Psoas muscle (tissue), 8 donors: Measurements from ENCODE around the gene ESRRA. TPM values are rescaled to one million over a fixed set of nuclear protein-coding genes. Genes with fewer than 3 reads are reported as not detected.
A peak's percentile ranks its signal among the peaks of the same experiment; 100 is the strongest.

ENCODE experiments used
- ATAC-seq, 4 donors: fragments of 200-7000 bp; cut with Tn5 transposase; one replicate each; pipeline ENCODE4 v1.9.1; 2020; ENCODE audit warnings: moderate library complexity in 3 of 4, mild to moderate bottlenecking in 2 of 4
- DNase-seq, 2 donors: peaks; one replicate each; pipeline ENCODE4 v3.0.0-alpha.2; 2020
- H3K27ac ChIP-seq: fragments of 200-600 bp; one replicate; pipeline ENCODE4 v1.8.0; 2022
- H3K27me3 ChIP-seq, 3 donors: fragments of 200-600 bp in 1 of 3; one replicate each; pipeline versions ENCODE4 v1.6.1 to v1.8.0; 2013 to 2022; ENCODE audit warnings: low read length in 2 of 3, mild to moderate bottlenecking in 2 of 3, moderate library complexity in 1 of 3; ENCODE audit not compliant: insufficient read depth in 3 of 3
- H3K36me3 ChIP-seq, 2 donors: fragments of 200-600 bp in 1 of 2; one replicate each; pipeline versions ENCODE4 v1.6.1 to v1.8.0; 2013 to 2022; ENCODE audit warnings: low read depth in 1 of 2, mild to moderate bottlenecking in 1 of 2, moderate library complexity in 1 of 2; ENCODE audit not compliant: insufficient read depth in 1 of 2
- H3K4me1 ChIP-seq: fragments of 200-600 bp; one replicate; pipeline ENCODE4 v1.8.0; 2022
- H3K4me3 ChIP-seq: fragments of 200-600 bp; one replicate; pipeline ENCODE4 v1.8.0; 2022; ENCODE audit warnings: mild to moderate bottlenecking
- H3K9me3 ChIP-seq: fragments of 200-600 bp; one replicate; pipeline ENCODE4 v1.8.0; 2022
- WGBS, 3 donors: extraction: QIAGEN DNeasy Blood & Tissue Kit; methylation state at CpG; one replicate each; pipeline versions ENCODE4 v1.1.6 to v1.1.7; 2013; 5-methylcytosine and 5-hydroxymethylcytosine counted together
- intact Hi-C, 2 donors: fragments of 100-400 bp; cut with DNase I; formaldehyde crosslinking; loops; one replicate each; pipeline versions ENCODE4 v1.11.0 to v1.14.2; 2022
- polyA plus RNA-seq, 3 donors: library from polyadenylated mRNA; stranded (reverse); fragments of 200-250 nt; gene quantifications; one replicate each; pipeline ENCODE4 v1.2.3, GENCODE V29; 2013
- total RNA-seq, 4 donors: library from RNA; stranded (reverse); fragmentation: NEBNext Ultra II Directional in 2 of 4; extraction: Animal tissue kit (Norgen Biotek cat#: 25700) in 2 of 4; gene quantifications; one replicate each; pipeline versions ENCODE4 v1.2.1 to v1.2.4, GENCODE V29; 2021 to 2023
- TF ChIP-seq, protein P1 (sequence below): fragments of 200-600 bp; IDR thresholded peaks from one replicate; pipeline ENCODE4 v1.8.0; 2022; ENCODE audit warnings: antibody characterized with exemption
- donor health status: healthy with polysubstance abuse.
- donor health status: DM: no; HTN: no; CAD: no; lungs with moderate emphysema.
- donor health status: Bipolar disorder and iron deficiency.
- donor health status: healthy.
- donor health status: DM: yes; HTN: yes; CAD: no.
- donor health status: DM: no; HTN: no; CAD: no.
- donor health status: DM: no; HTN: no; CAD: no.
- donor health status: DM: yes; HTN: yes; CAD: no.

ESRRA gene
- total and polyA plus RNA-seq, 7 donors: 104 to 362 (median 261) TPM

DNA sequence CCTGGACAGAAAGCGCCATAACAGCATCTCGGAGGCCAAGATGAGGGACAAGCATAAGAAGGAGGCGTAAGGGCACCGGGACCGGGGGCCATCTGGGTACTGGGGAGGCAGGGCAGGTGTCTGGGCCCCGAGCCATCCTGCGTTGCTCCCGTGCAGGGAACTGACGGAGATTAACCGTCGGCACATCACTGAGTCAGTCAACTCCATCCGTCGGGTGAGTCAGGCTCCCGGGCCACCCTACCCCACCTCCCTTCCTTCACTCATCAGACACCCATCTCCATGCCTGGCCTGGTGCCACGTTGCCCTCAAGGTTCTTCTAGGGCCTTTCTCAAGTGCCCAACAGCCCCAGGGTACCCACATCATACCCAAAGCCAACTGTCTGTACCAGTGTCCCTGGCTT is 39.0 kb upstream of the ESRRA start:
- H3K36me3 ChIP-seq: peaks cover 3 to 46% of the 10 kb centered on the region in 2 donors
- intact Hi-C loops: loop anchor here in 1 of 2 donors (5.0 kb wide), 1 partner anchor 64 kb away; no protein-coding TSS in a partner anchor
- TF ChIP-seq, protein P1, sequence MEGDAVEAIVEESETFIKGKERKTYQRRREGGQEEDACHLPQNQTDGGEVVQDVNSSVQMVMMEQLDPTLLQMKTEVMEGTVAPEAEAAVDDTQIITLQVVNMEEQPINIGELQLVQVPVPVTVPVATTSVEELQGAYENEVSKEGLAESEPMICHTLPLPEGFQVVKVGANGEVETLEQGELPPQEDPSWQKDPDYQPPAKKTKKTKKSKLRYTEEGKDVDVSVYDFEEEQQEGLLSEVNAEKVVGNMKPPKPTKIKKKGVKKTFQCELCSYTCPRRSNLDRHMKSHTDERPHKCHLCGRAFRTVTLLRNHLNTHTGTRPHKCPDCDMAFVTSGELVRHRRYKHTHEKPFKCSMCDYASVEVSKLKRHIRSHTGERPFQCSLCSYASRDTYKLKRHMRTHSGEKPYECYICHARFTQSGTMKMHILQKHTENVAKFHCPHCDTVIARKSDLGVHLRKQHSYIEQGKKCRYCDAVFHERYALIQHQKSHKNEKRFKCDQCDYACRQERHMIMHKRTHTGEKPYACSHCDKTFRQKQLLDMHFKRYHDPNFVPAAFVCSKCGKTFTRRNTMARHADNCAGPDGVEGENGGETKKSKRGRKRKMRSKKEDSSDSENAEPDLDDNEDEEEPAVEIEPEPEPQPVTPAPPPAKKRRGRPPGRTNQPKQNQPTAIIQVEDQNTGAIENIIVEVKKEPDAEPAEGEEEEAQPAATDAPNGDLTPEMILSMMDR: no peak
- H3K27ac ChIP-seq: no peak overlapping the region
- H3K9me3 ChIP-seq: no peaks in the 10 kb centered on the region
- H3K4me1 ChIP-seq: peaks cover 14% of the 10 kb centered on the region
- WGBS, 3 donors: 69 to 87% (median 81%) methylated on average over 15 of the region's 15 CpGs
- H3K27me3 ChIP-seq: no peaks in the 10 kb centered on the region
- DNase-seq (peak in 1 of 2 donors; percentile 63), ATAC-seq (no peak)
- no peak overlapping the region for H3K4me3 ChIP-seq

DNA sequence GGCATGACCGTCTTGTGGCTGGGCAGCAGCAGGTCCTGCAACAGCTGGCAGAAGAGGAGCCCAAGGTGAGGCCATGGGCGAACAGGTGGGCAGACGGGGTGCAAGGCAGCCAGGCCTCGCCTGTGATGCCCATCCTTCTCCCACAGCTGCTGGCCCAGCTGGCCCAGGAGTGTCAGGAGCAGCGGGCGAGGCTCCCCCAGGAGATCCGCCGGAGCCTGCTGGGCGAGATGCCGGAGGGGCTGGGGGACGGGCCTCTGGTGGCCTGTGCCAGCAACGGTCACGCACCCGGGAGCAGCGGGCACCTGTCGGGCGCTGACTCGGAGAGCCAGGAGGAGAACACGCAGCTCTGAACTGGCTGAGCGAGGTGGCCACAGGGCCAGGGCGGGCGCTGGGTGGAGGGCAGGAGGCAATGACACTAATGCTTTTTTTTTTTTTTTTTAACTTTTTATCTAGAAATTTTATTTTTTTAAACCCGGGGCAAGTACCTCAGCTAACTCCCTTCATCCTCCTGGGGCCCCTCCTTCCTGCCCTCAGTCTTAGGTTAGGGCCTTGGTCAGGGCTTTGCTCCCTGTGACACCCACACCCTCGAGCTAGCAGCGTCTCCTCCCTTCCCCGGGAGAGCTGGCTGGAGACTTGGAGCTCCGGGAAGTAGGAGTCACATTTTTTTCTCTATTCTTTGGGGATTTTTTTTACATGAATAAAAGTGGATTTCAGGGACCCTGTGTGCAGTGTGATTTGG is 37.9 kb upstream of the ESRRA start:
- peaks cover 20% of the 10 kb centered on the region for H3K4me1 ChIP-seq
- no peaks in the 10 kb centered on the region for H3K9me3 ChIP-seq
- H3K4me3 ChIP-seq: no peak overlapping the region
- H3K27me3 ChIP-seq: no peaks in the 10 kb centered on the region
- H3K27ac ChIP-seq: peak overlapping the region; percentile 93
- peak in 1 of 2 donors; percentile 60 for DNase-seq
- H3K36me3 ChIP-seq: peaks cover 3 to 38% of the 10 kb centered on the region in 2 donors
- TF ChIP-seq, protein P1: no peak
- intact Hi-C loops: loop anchor here in 1 of 2 donors (5.0 kb wide), 1 partner anchor 65 kb away; no protein-coding TSS in a partner anchor
- WGBS, 3 donors: 64 to 75% (median 68%) methylated on average over 23 to 27 of the region's 27 CpGs
- no peak for ATAC-seq

DNA sequence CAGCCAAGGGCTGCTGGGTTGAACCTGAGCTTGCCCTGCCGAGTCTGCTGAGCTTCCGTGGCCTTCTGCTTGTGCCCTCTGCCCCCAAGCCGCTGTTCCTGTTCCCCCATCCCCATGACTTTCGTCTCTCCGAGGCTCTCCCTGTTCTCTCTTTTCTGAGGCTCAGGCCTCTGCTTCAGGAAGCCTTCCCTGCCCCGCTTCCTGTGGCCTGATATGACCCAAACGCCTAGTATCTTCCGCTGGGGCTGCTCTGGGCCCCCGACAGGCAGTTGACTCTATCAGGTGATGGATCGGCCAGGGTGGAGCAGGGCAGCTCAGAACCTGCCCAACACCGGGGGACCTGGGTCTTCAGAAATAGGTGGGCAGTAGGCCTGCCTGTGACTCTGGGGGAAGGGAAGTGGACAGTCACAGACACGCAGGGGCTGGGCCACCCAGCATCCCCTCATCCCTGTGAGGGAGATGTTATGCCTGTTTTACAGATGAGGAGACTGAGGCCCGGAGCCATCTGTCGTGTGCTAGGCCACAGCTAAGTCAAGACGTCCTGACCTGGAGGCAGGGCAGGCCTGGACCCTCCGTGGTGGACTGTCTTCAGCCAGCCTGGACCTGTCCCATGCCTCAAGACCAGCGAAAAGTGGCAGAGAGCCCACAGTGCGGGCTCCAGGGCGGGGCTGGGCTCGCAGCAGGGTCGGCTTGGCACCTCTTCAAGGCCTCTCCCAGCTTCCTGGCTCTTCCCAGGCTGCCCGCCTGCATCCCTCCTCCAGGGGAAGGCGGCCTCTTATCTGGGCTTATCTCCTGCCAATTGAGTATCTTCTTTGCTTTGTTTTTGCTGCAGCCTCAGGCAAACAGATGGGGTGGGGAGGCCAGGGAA is 37.1 kb upstream of the ESRRA start:
- DNase-seq (peak; percentile 67 to 77), ATAC-seq (no peak)
- intact Hi-C loops: loop anchor here (2.0 to 5.0 kb wide), 3 partner anchors 15 to 66 kb away; partner anchors contain the start of gene PLCB3 (in 1 of the 2)
- TF ChIP-seq, protein P1: no peak
- WGBS, 3 donors: 42 to 52% (median 49%) methylated on average over 23 of the region's 23 CpGs
- H3K4me3 ChIP-seq: peak overlapping the region; percentile 83
- no peaks in the 10 kb centered on the region for H3K9me3 ChIP-seq
- peaks cover 3 to 29% of the 10 kb centered on the region in 2 donors for H3K36me3 ChIP-seq
- H3K4me1 ChIP-seq: peaks cover 20% of the 10 kb centered on the region
- H3K27ac ChIP-seq: peak overlapping the region; percentile 93
- no peaks in the 10 kb centered on the region for H3K27me3 ChIP-seq

DNA sequence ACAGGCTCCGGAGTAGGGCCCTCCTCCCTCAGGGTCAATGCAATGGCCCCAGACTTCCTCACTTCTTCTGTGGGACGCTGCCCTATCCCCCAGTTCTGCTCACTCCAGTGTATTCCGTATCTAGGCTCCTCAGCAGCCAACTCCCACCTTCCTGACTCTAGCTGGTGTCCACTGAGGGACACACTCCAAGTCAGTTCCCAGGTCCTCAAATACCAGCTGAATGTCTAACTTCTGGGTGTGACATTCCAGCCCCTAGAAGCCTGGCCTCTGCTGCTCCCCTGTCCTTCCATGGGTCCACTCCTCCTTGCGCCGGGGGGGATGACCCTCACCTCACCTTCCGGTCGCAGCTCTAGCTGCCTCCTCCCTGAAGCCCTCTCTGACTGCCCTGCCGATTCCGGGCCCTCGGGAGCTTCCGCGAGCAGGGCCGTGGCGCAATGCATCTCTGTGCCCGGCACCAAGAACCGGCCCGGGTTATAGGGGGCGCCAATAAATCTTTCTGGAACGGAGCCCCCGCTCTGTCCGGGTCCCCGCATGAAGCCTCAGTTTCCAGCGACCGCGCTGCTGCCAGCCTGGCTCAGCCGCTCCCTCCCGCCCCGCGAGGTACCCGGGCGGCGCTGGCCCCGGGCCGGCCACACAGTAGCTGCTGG is 36.3 kb upstream of the ESRRA start:
- Histone ChIP-seq H3K36me3 (peaks cover 3 to 24% of the 10 kb centered on the region in 2 donors), H3K4me1 (peaks cover 20% of the 10 kb centered on the region), H3K27me3 (no peaks in the 10 kb centered on the region), H3K4me3 (peak overlapping the region; percentile 83), H3K9me3 (no peaks in the 10 kb centered on the region), H3K27ac (peak overlapping the region; percentile 93)
- intact Hi-C loops: loop anchor here (2.0 to 5.0 kb wide), 3 partner anchors 16 to 67 kb away; partner anchors contain the start of gene PLCB3 (in 1 of the 2)
- WGBS, 3 donors: 1 to 3% (median 3%) methylated on average over 34 of the region's 34 CpGs
- DNase-seq (peak; percentile 85 to 90), ATAC-seq (peak; percentile 14 to 34 (median 34))
- TF ChIP-seq, protein P1: no peak
